Esophagus muscularis mucosa (tissue), 4 donors: ENCODE data around the gene KCNQ1. TPM values are rescaled to one million over a fixed set of nuclear protein-coding genes. Genes with fewer than 3 reads are reported as not detected.
A peak's percentile ranks its signal among the peaks of the same experiment; 100 is the strongest.

ENCODE experiments used
- DNase-seq: peaks from one replicate; pipeline ENCODE4 v3.0.0-alpha.2; 2017; ENCODE audit errors: extremely low spot score
- H3K27ac ChIP-seq, 4 donors: fragments of 200-600 bp; sonication (generic); replicated peaks in 1 of 4; 1 replicate in 3 of 4; 2 replicates in 1 of 4; pipeline ENCODE4 v1.5.1; 2016 to 2019; ENCODE audit warnings: mild to moderate bottlenecking in 1 of 4
- H3K27me3 ChIP-seq, 4 donors: fragments of 200-600 bp; sonication (generic); one replicate each; pipeline versions ENCODE4 v1.5.1 to v1.6.0; 2016 to 2019
- H3K36me3 ChIP-seq, 4 donors: fragments of 200-600 bp; sonication (generic); one replicate each; pipeline ENCODE4 v1.5.1; 2016 to 2019
- H3K4me1 ChIP-seq, 4 donors: fragments of 200-600 bp; sonication (generic); one replicate each; pipeline ENCODE4 v1.5.1; 2016 to 2019
- H3K4me3 ChIP-seq, 4 donors: fragments of 200-600 bp; sonication (generic); 1 replicate in 2 of 4; 2 replicates in 2 of 4; pipeline ENCODE4 v1.5.1; 2016 to 2019; ENCODE audit warnings: mild to moderate bottlenecking in 4 of 4, moderate library complexity in 1 of 4
- H3K9me3 ChIP-seq, 4 donors: fragments of 200-600 bp; sonication (generic); 1 replicate in 3 of 4; 2 replicates in 1 of 4; pipeline ENCODE4 v1.5.1; 2016 to 2019
- EP300 ChIP-seq: sonication (generic); formaldehyde crosslinking; IDR thresholded peaks from one replicate; pipeline ENCODE4 v1.6.1; 2017; ENCODE audit warnings: antibody characterized with exemption
- POLR2A ChIP-seq: fragments of 450-650 bp; IDR thresholded peaks from one replicate; pipeline ENCODE4 v1.6.1; 2017; ENCODE audit warnings: antibody characterized with exemption, moderate library complexity, mild to moderate bottlenecking, low read depth
- POLR2AphosphoS5 ChIP-seq, 2 donors: sonication (generic); formaldehyde crosslinking; IDR thresholded peaks; one replicate each; pipeline ENCODE4 v1.6.1; 2017; ENCODE audit warnings: antibody characterized with exemption in 2 of 2
- WGBS: methylation state at CpG from one replicate; pipeline ENCODE4 v1.1.5; 2018; 5-methylcytosine and 5-hydroxymethylcytosine counted together
- intact Hi-C: fragments of 100-400 bp; cut with DNase I; formaldehyde crosslinking; loops from one replicate; pipeline ENCODE4 v1.15.1; 2023
- total RNA-seq, 4 donors: library from RNA; depleted of rRNA; stranded (reverse); fragments of >200 nt; gene quantifications; one replicate each; pipeline versions ENCODE4 v1.1.0 to v1.2.1, GENCODE V29; 2016
- TF ChIP-seq, protein P1 (sequence below), 3 experiments: fragments of 200-600 bp in 2 of 3; fragments of 450-650 bp in 1 of 3; sonication (generic) in 2 of 3; IDR thresholded peaks; one replicate each; pipeline ENCODE4 v1.5.1; 2017 to 2019; ENCODE audit warnings: antibody characterized with exemption in 3 of 3, mild to moderate bottlenecking in 2 of 3, moderate library complexity in 1 of 3

Gene KCNQ1
- total RNA-seq, 4 donors from 2014 or later, result 2.1 to 5.9 (median 4.3) TPM

GRCh38 chr11:2585566-2586086, 140.8 kb downstream of the KCNQ1 start:
- no peak overlapping the region for H3K27ac ChIP-seq
- no peak for TF ChIP-seq POLR2A
- TF ChIP-seq POLR2AphosphoS5 (IDR thresholded peaks at IDR 0.05), result no peak
- TF ChIP-seq, protein P1, sequence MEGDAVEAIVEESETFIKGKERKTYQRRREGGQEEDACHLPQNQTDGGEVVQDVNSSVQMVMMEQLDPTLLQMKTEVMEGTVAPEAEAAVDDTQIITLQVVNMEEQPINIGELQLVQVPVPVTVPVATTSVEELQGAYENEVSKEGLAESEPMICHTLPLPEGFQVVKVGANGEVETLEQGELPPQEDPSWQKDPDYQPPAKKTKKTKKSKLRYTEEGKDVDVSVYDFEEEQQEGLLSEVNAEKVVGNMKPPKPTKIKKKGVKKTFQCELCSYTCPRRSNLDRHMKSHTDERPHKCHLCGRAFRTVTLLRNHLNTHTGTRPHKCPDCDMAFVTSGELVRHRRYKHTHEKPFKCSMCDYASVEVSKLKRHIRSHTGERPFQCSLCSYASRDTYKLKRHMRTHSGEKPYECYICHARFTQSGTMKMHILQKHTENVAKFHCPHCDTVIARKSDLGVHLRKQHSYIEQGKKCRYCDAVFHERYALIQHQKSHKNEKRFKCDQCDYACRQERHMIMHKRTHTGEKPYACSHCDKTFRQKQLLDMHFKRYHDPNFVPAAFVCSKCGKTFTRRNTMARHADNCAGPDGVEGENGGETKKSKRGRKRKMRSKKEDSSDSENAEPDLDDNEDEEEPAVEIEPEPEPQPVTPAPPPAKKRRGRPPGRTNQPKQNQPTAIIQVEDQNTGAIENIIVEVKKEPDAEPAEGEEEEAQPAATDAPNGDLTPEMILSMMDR (IDR thresholded peaks at IDR 0.05), result no peak
- no peak for TF ChIP-seq EP300
- peaks cover 0 to 20% (median 0%) of the 10 kb centered on the region in 4 donors for H3K36me3 ChIP-seq
- peak; percentile 77 for DNase-seq
- H3K4me1 ChIP-seq, result peaks cover 0 to 5% (median 0%) of the 10 kb centered on the region in 4 donors
- intact Hi-C loops, result no loop called here
- WGBS, result 100% methylated on average over 2 of the region's 6 CpGs
- no peaks in the 10 kb centered on the region for H3K27me3 ChIP-seq
- H3K9me3 ChIP-seq, result no peaks in the 10 kb centered on the region
- no peak overlapping the region for H3K4me3 ChIP-seq

DNA sequence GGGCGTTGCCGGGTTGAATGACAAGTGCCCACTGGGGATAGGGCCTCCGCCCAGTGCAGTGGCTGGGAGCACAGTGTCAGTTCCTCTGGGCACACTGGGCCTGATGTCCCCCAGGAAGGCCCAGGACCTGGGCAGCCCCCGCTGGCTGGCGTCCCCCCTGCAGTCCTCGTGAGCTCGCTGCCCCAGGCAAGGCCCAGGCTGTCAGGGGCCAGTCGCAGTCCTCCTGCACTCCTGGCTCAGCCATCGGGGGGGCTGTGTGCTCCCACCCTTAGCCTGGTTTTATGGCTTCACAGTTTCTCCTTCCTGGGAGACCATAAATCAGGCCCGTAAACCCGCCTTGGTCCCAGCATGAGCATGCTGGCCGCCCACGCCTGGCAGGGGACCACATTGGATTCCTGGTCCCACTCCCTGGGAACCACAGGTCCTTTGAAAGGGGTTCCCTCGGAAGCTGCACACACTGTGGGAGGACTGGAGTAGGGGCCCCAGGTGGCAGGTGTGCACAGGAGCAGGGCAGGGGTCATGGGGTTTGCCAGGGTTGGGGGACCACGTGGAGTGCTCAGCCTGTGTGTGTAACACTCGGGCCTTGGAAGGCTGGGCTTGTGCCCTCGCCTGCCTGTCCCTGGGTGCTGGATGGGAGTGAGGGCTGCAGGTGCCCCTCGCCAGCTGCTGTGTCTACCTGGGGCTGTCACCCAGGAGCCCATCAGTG, 141.4 kb downstream of the KCNQ1 start:
- intact Hi-C loops, result no loop called here
- TF ChIP-seq EP300, result no peak
- TF ChIP-seq, protein P1 (IDR thresholded peaks at IDR 0.05), result no peak
- no peak for TF ChIP-seq POLR2A
- no peak for TF ChIP-seq POLR2AphosphoS5 (IDR thresholded peaks at IDR 0.05)
- 89% methylated on average over 9 of the region's 18 CpGs for WGBS

GRCh38 chr11:2586793-2587131, 142.0 kb downstream of the KCNQ1 start:
- WGBS, result 86% methylated on average over 5 of the region's 5 CpGs
- Histone ChIP-seq H3K36me3 (peaks cover 0 to 22% (median 0%) of the 10 kb centered on the region in 4 donors), H3K4me3 (no peak overlapping the region), H3K27ac (no peak overlapping the region), H3K9me3 (no peaks in the 10 kb centered on the region), H3K4me1 (peaks cover 0 to 5% (median 0%) of the 10 kb centered on the region in 4 donors), H3K27me3 (no peaks in the 10 kb centered on the region)
- DNase-seq, result peak; percentile 88
- TF ChIP-seq, protein P1 (IDR thresholded peaks at IDR 0.05), result no peak
- TF ChIP-seq POLR2A (no peak), POLR2AphosphoS5 (IDR thresholded peaks at IDR 0.05) (no peak)
- intact Hi-C loops, result no loop called here

More for the DNA sequence above, 141.4 kb downstream of the KCNQ1 start:
- H3K27me3 ChIP-seq, result no peaks in the 10 kb centered on the region
- no peak overlapping the region for H3K27ac ChIP-seq
- H3K9me3 ChIP-seq, result no peaks in the 10 kb centered on the region
- peaks cover 0 to 5% (median 0%) of the 10 kb centered on the region in 4 donors for H3K4me1 ChIP-seq
- peaks cover 0 to 22% (median 0%) of the 10 kb centered on the region in 4 donors for H3K36me3 ChIP-seq
- no peak overlapping the region for H3K4me3 ChIP-seq
- DNase-seq, result peak; percentile 84

DNA sequence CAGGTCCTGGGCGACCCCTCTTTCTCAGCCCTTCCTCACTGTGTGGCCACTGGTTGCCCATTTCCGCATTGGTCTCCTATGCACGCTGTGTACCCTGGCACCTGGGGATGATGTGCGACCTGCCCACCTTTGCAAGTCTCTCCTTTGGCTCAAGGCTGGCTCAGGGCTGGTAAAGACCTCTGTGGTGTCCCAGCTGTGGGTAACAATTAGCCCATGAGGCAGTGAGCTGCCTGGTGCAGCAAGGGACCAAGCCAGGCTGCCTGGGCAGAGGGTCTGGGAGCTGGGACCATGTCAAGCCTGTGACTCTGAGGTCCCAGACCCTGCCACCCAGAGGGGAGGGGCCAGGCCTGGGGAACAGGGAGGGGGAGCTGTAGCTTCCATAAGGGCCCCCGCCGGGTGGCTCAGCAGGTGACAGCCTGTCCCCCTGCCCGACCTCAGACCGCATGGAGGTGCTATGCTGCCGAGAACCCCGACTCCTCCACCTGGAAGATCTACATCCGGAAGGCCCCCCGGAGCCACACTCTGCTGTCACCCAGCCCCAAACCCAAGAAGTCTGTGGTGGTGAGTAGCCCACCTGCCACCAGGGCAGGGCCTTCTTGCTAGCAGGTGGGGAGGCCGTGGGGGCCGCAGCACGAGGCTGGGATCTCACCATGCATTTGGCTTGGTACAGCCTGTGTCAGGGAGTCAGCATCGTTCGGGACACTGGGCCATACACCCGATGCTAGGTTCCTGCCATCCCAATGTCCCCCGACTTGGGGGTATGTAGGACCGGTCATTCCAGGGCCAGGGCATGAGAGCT, 142.5 kb downstream of the KCNQ1 start:
- Histone ChIP-seq H3K27ac (no peak overlapping the region), H3K4me1 (peaks cover 0 to 2% (median 0%) of the 10 kb centered on the region in 4 donors), H3K4me3 (no peak overlapping the region), H3K27me3 (no peaks in the 10 kb centered on the region), H3K36me3 (peaks cover 0 to 27% (median 0%) of the 10 kb centered on the region in 4 donors), H3K9me3 (no peaks in the 10 kb centered on the region)
- intact Hi-C loops, result no loop called here
- WGBS, result 96% methylated on average over 12 of the region's 20 CpGs
- DNase-seq, result peak; percentile 60
- TF ChIP-seq POLR2AphosphoS5 (IDR thresholded peaks at IDR 0.05), result no peak
